Astrocyte of the cerebellum (primary cell): ENCODE results near the gene PHOX2A.

Experiments
- DNase-seq: peaks from one replicate; pipeline ENCODE4 v3.0.0-alpha.2; 2011; ENCODE audit warnings: low read depth
- H3K4me3 ChIP-seq: 2 replicates; pipeline ENCODE4 v1.5.1; 2011; ENCODE audit warnings: mild to moderate bottlenecking, low read depth, low read length, moderate library complexity
- CTCF ChIP-seq: IDR thresholded peaks from 2 replicates; pipeline ENCODE4 v1.5.1; 2012; ENCODE audit warnings: low read length, low read depth, moderate library complexity, mild to moderate bottlenecking; ENCODE audit errors: missing control alignments
- in situ Hi-C: cut with HindIII; loops from 2 replicates; pipeline ENCODE4 v1.10.0; 2017; ENCODE audit warnings: low sequenced_read_pairs

Gene PHOX2A

GRCh38 chr11:72253392-72253791, 9.4 kb upstream of the PHOX2A start:
- no peak overlapping the region for H3K4me3 ChIP-seq
- TF ChIP-seq CTCF, result no peak
- in situ Hi-C loops, result no loop called here
- DNase-seq, result no peak

GRCh38 chr11:72251614-72252013, 7.6 kb upstream of the PHOX2A start:
- no peak for TF ChIP-seq CTCF
- in situ Hi-C loops, result no loop called here
- DNase-seq, result no peak
- H3K4me3 ChIP-seq, result no peak overlapping the region

GRCh38 chr11:72250661-72251464, 6.9 kb upstream of the PHOX2A start:
- no peak for DNase-seq
- TF ChIP-seq CTCF, result no peak
- in situ Hi-C loops, result no loop called here
- H3K4me3 ChIP-seq, result no peak overlapping the region

- in situ Hi-C loops, result loop anchor here (10.0 kb wide), 1 partner anchor 95 kb away; no protein-coding TSS in a partner anchor
- no peak overlapping the region for H3K4me3 ChIP-seq
- no peak for TF ChIP-seq CTCF
- no peak for DNase-seq
Measured at GRCh38 chr11:72249961-72250360, 6.0 kb upstream of the PHOX2A start.

- H3K4me3 ChIP-seq, result no peak overlapping the region
- in situ Hi-C loops, result loop anchor here (10.0 kb wide), 1 partner anchor 97 kb away; no protein-coding TSS in a partner anchor
- no peak for TF ChIP-seq CTCF
- DNase-seq, result no peak
Measured at GRCh38 chr11:72247584-72247983, 3.6 kb upstream of the PHOX2A start.

GRCh38 chr11:72245263-72245816, 1.4 kb upstream of the PHOX2A start:
- DNase-seq, result no peak
- in situ Hi-C loops, result loop anchor here (10.0 kb wide), 1 partner anchor 99 kb away; no protein-coding TSS in a partner anchor
- TF ChIP-seq CTCF, result no peak
- no peak overlapping the region for H3K4me3 ChIP-seq
